ENCODE data around the gene GLRX3. TPM values are rescaled to one million over a fixed set of nuclear protein-coding genes. Genes with fewer than 3 reads are reported as not detected.

Gene GLRX3
- total and polyA plus RNA-seq, 10 of the 15 experiments (the other 5 are each of a cell fraction or from before 2014, with no cell fraction given) = 94.7 to 209 (median 131) TPM

DNA sequence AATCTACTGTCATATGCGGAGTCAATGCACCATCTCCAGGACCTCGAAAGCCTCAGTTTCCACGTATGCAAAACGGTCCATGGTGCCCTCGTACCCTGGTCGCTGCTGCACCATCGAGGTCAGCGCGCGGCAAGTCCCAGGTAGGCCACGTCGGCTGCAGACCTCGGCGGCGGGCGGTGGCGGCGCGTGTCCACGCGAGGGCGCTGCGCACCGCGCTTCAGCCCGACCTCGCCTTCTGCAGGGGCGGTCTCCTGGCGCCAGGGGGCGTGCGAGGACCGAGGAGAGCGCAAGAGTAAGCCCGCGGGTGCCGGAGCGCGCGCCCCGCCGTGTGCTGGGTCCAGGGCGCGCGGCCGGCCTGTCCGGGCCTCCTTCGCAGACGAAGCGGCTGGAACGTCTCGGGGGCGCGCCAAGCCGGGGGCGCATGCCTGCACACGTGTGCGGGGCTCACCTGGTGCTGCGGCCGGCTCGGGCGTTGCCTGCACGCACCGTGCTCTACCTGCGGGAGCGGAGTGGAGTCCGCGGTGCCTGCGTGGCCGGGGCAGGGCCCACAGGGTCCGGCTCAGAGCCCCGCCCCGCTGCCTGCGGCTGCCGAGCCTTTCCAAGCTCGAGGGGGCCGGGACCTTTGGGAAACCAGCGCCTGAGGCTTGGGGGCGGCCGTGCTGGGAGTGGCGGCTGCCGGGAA is 54.0 kb downstream of the GLRX3 start:
- Histone ChIP-seq H2AFZ (ENCODE audit: control insufficient read depth, low read depth, low read length) (peak overlapping the region; percentile 45), H3K36me3 (ENCODE audit: control insufficient read depth in 2 of 2, insufficient read depth in 2 of 2, low read length in 1 of 2) (no peaks in the 10 kb centered on the region; a peak in 2 of 4 replicates), H3K4me2 (ENCODE audit: control insufficient read depth, insufficient read depth) (peak overlapping the region; percentile 87), H3K79me2 (ENCODE audit: control insufficient read depth, insufficient read depth, low read length) (no peaks in the 10 kb centered on the region), H3K27me3 (replicated peaks in 1 of 2; ENCODE audit: control insufficient read depth in 2 of 2, insufficient read depth in 2 of 2, low read length in 1 of 2) (no peaks in the 10 kb centered on the region), H3K4me1 (ENCODE audit: control insufficient read depth, insufficient read depth, low read length) (no peaks in the 10 kb centered on the region), H4K20me1 (ENCODE audit: control insufficient read depth, insufficient read depth) (no peaks in the 10 kb centered on the region), H3K9me3 (replicated peaks; ENCODE audit: control insufficient read depth, insufficient read depth, low read length) (no peaks in the 10 kb centered on the region), H3K9ac (ENCODE audit: control insufficient read depth, insufficient read depth, low read length) (peak overlapping the region; percentile 22; the same call in 1 of the 2 replicates), H3K27ac (ENCODE audit: control insufficient read depth, insufficient read depth) (no peak overlapping the region), H3K4me3 (peak overlapping the region; percentile 25; the same call in 1 of the 2 replicates)
- in situ Hi-C loops (cut with MboI) = no loop called here
- POLR2A ChIA-PET = no interaction called here
- ATAC-seq (peak; percentile 94), DNase-seq (ENCODE audit: low read depth, low spot score) (peak; percentile 13), FAIRE-seq (peak; percentile 57)
- intact Hi-C loops (cut with micrococcal nuclease; ENCODE audit: unreplicated experiment) = loop anchor here (2.0 kb wide), 1 partner anchor 1685 kb away; no protein-coding TSS in a partner anchor
- SMC1A ChIA-PET (ENCODE audit: uncharacterized antibody, unreplicated experiment) = no interaction called here
- CTCF ChIA-PET = interaction anchor here (1.3 kb wide), 1 partner anchor 8 kb away, joined by 4 read pairs; no protein-coding TSS in a partner anchor
- BruUV-seq (replicated peaks) = no TSS peak
- WGBS (ENCODE audit: insufficient coverage, insufficient replicate concordance, low lambda C conversion rate, missing lambda C conversion rate) = 5% methylated on average over 56 of the region's 81 CpGs
- RAD21 ChIA-PET (ENCODE audit: unreplicated experiment) = no interaction called here
- TF ChIP-seq ETV6 (conservative IDR thresholded peaks at IDR 0.05 in 1 of 2, IDR thresholded peaks at IDR 0.05 in 1 of 2; ENCODE audit: borderline replicate concordance in 1 of 2, low read depth in 1 of 2) = no peak
- TF ChIP-seq POLR2AphosphoS2 (IDR thresholded peaks at IDR 0.05; ENCODE audit: low read depth, low read length) = 0 out of 2 replicates have a peak, but pooled peaks have one; percentile 45
- TF ChIP-seq FOXM1 (IDR thresholded peaks at IDR 0.05; ENCODE audit: low read depth, low read length) = 0 out of 2 replicates have a peak, but pooled peaks have one; percentile 32
- 0 out of 2 replicates have a peak, but pooled peaks have one; percentile 62 for TF ChIP-seq GATAD2B (conservative IDR thresholded peaks at IDR 0.05; ENCODE audit: low read depth)
- TF ChIP-seq, protein P1, sequence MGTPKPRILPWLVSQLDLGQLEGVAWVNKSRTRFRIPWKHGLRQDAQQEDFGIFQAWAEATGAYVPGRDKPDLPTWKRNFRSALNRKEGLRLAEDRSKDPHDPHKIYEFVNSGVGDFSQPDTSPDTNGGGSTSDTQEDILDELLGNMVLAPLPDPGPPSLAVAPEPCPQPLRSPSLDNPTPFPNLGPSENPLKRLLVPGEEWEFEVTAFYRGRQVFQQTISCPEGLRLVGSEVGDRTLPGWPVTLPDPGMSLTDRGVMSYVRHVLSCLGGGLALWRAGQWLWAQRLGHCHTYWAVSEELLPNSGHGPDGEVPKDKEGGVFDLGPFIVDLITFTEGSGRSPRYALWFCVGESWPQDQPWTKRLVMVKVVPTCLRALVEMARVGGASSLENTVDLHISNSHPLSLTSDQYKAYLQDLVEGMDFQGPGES (IDR thresholded peaks at IDR 0.05) = peak; percentile 25; the same call in 1 of the 2 replicates
- peak; percentile 93 for TF ChIP-seq ZNF592 (IDR thresholded peaks at IDR 0.05)
- TF ChIP-seq BACH1 (IDR thresholded peaks at IDR 0.05; ENCODE audit: borderline replicate concordance) = peak; percentile 61; the same call in 1 of the 2 replicates
- 0 out of 3 replicates have a peak, but pooled peaks have one; percentile 24 for TF ChIP-seq POU2F2 (IDR thresholded peaks at IDR 0.05; ENCODE audit: borderline replicate concordance, low read depth, low read length)
- no peak for TF ChIP-seq FOS (IDR thresholded peaks at IDR 0.05; ENCODE audit: borderline replicate concordance, extremely low read depth, insufficient read length)
- TF ChIP-seq CBX5 (IDR thresholded peaks at IDR 0.05; ENCODE audit: low read depth) = 0 out of 2 replicates have a peak, but pooled peaks have one; percentile 30
- TF ChIP-seq HDAC6 (IDR thresholded peaks at IDR 0.05; ENCODE audit: unreplicated experiment) = no peak
- TF ChIP-seq USF2 (IDR thresholded peaks at IDR 0.05; ENCODE audit: borderline replicate concordance, low read depth, low read length) = no peak
- TF ChIP-seq SIN3A (IDR thresholded peaks at IDR 0.05; ENCODE audit: low read depth, low read length) = peak; percentile 63; the same call in 1 of the 2 replicates
- peak; percentile 96 for TF ChIP-seq SMARCA5 (IDR thresholded peaks at IDR 0.05)
- 0 out of 2 replicates have a peak, but pooled peaks have one; percentile 30 for TF ChIP-seq DPF2 (IDR thresholded peaks at IDR 0.05)
- peak; percentile 66 for TF ChIP-seq ZNF24 (IDR thresholded peaks at IDR 0.05)
- TF ChIP-seq SMC3 (IDR thresholded peaks at IDR 0.05; ENCODE audit: borderline replicate concordance, low read length) = peak; percentile 91
- TF ChIP-seq ZNF207 (IDR thresholded peaks at IDR 0.05; ENCODE audit: borderline replicate concordance) = peak; percentile 72; the same call in 1 of the 2 replicates
